ENCODE measurements around the gene NFATC2IP. TPM values are rescaled to one million over a fixed set of nuclear protein-coding genes. Genes with fewer than 3 reads are reported as not detected.

NFATC2IP gene
- total and polyA plus RNA-seq, 9 of the 15 experiments (the other 6 are each of a cell fraction or from before 2014, with no cell fraction given): 15.6 to 106 (median 46.9) TPM

DNA sequence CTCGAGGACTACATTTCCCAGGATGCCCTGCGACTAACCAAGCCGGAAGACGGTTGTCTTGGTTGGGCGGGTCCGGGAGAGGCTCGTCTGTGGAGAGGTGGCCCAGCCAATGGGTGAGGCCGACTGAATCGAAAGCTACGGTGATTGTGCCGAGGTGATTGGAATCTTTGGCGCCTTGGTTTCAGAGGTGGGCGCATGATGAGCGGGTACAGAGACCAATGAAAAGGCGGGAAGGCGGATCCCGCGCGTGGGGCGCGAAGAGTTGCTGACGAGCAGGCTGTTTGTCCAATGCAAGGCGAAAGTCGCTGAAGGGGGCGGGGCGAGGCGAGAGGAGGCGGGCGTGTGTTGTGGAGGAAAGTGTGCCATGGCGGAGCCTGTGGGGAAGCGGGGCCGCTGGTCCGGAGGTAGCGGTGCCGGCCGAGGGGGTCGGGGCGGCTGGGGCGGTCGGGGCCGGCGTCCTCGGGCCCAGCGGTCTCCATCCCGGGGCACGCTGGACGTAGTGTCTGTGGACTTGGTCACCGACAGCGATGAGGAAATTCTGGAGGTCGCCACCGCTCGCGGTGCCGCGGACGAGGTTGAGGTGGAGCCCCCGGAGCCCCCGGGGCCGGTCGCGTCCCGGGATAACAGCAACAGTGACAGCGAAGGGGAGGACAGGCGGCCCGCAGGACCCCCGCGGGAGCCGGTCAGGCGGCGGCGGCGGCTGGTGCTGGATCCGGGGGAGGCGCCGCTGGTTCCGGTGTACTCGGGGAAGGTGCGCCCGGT lies at the start of gene NFATC2IP (continued):
- TF ChIP-seq MYC (IDR thresholded peaks at IDR 0.05; ENCODE audit: low read depth, low read length) (peak; percentile 86), MYC (CRISPR knock-in tag; IDR thresholded peaks at IDR 0.05; ENCODE audit: borderline replicate concordance, low read depth) (no peak), ARHGAP35 (IDR thresholded peaks at IDR 0.05; ENCODE audit: partially characterized antibody) (no peak), PTBP1 (IDR thresholded peaks at IDR 0.05; ENCODE audit: low read depth, low read length) (no peak), MAZ (CRISPR knock-in tag; conservative IDR thresholded peaks at IDR 0.05 in 1 of 2, IDR thresholded peaks at IDR 0.05 in 1 of 2) (peak; percentile 40 to 50; a peak in 3 of 4 replicates), MCM5 (IDR thresholded peaks at IDR 0.05; ENCODE audit: low read depth) (no peak), NFE2L1 (tag; IDR thresholded peaks at IDR 0.05; ENCODE audit: borderline replicate concordance, low read depth) (no peak), SMAD4 (CRISPR knock-in tag; conservative IDR thresholded peaks at IDR 0.05) (peak; percentile 63; the same call in 1 of the 2 replicates), NCOA2 (IDR thresholded peaks at IDR 0.05; ENCODE audit: partially characterized antibody in 2 of 2) (no peak), NEUROD1 (IDR thresholded peaks at IDR 0.05; ENCODE audit: borderline replicate concordance, low read depth, low read length, partially characterized antibody) (peak; percentile 95), PHB2 (IDR thresholded peaks at IDR 0.05; ENCODE audit: low read depth) (no peak), SMARCE1 (IDR thresholded peaks at IDR 0.05) (no peak), ZNF253 (CRISPR knock-in tag; conservative IDR thresholded peaks at IDR 0.05) (no peak), ZNF175 (CRISPR knock-in tag; IDR thresholded peaks at IDR 0.05; ENCODE audit: low read depth) (no peak), SIRT6 (IDR thresholded peaks at IDR 0.05; ENCODE audit: low read depth, low read length) (no peak), BCOR (IDR thresholded peaks at IDR 0.05) (no peak), SIX5 (IDR thresholded peaks at IDR 0.05; ENCODE audit: borderline replicate concordance in 1 of 2, insufficient read depth in 1 of 2, low read depth in 1 of 2, low read length in 2 of 2) (peak; percentile 69 to 72; a peak in 3 of 4 replicates), RCOR1 (IDR thresholded peaks at IDR 0.05; ENCODE audit: borderline replicate concordance in 1 of 2, low read depth in 2 of 2, low read length in 2 of 2) (no peak), DACH1 (IDR thresholded peaks at IDR 0.05; ENCODE audit: partially characterized antibody) (no peak), ZNF75A (CRISPR knock-in tag; IDR thresholded peaks at IDR 0.05) (no peak)
- TF ChIP-seq, protein P1, sequence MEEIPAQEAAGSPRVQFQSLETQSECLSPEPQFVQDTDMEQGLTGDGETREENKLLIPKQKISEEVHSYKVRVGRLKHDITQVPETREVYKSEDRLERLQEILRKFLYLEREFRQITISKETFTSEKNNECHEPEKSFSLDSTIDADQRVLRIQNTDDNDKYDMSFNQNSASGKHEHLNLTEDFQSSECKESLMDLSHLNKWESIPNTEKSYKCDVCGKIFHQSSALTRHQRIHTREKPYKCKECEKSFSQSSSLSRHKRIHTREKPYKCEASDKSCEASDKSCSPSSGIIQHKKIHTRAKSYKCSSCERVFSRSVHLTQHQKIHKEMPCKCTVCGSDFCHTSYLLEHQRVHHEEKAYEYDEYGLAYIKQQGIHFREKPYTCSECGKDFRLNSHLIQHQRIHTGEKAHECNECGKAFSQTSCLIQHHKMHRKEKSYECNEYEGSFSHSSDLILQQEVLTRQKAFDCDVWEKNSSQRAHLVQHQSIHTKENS (CRISPR knock-in tag; IDR thresholded peaks at IDR 0.05): no peak
- TF ChIP-seq, protein P2, sequence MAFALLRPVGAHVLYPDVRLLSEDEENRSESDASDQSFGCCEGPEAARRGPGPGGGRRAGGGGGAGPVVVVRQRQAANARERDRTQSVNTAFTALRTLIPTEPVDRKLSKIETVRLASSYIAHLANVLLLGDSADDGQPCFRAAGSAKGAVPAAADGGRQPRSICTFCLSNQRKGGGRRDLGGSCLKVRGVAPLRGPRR (CRISPR knock-in tag; IDR thresholded peaks at IDR 0.05): no peak
- TF ChIP-seq, protein P3, sequence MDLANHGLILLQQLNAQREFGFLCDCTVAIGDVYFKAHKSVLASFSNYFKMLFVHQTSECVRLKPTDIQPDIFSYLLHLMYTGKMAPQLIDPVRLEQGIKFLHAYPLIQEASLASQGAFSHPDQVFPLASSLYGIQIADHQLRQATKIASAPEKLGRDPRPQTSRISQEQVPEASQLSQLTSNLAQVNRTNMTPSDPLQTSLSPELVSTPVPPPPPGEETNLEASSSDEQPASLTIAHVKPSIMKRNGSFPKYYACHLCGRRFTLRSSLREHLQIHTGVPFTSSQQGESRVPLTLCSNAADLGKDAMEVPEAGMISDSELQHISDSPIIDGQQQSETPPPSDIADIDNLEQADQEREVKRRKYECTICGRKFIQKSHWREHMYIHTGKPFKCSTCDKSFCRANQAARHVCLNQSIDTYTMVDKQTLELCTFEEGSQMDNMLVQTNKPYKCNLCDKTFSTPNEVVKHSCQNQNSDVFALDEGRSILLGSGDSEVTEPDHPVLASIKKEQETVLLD (IDR thresholded peaks at IDR 0.05): no peak
- TF ChIP-seq, protein P4, sequence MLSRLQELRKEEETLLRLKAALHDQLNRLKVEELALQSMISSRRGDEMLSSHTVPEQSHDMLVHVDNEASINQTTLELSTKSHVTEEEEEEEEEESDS (CRISPR knock-in tag; IDR thresholded peaks at IDR 0.05): no peak
- TF ChIP-seq, protein P5, sequence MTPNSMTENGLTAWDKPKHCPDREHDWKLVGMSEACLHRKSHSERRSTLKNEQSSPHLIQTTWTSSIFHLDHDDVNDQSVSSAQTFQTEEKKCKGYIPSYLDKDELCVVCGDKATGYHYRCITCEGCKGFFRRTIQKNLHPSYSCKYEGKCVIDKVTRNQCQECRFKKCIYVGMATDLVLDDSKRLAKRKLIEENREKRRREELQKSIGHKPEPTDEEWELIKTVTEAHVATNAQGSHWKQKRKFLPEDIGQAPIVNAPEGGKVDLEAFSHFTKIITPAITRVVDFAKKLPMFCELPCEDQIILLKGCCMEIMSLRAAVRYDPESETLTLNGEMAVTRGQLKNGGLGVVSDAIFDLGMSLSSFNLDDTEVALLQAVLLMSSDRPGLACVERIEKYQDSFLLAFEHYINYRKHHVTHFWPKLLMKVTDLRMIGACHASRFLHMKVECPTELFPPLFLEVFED (CRISPR knock-in tag; conservative IDR thresholded peaks at IDR 0.05): no peak

Data from K562 (cell line).